Endothelial cell of umbilical vein (primary cell): Measurements from ENCODE around the gene SIX5. TPM values are rescaled to one million over a fixed set of nuclear protein-coding genes. Genes with fewer than 3 reads are reported as not detected.
A peak's percentile ranks its signal among the peaks of the same experiment; 100 is the strongest.

Source experiments
- BruUV-seq: library from RNA; stranded (reverse); fragments of 400-500 nt; replicated peaks from 2 replicates; lab custom pipeline; 2021; lab: Mats Ljungman, UMichigan
- CTCF ChIA-PET: fragments of 300-600, 350-600 bp; sonication (Branson Sonifier 250); formaldehyde crosslinking; loops from one replicate; lab custom pipeline; 2021; ENCODE audit warnings: antibody characterized with exemption, inconsistent platforms; lab: Charles Lee
- POLR2A ChIA-PET: fragments of 300-600, 350-600 bp; sonication (Branson Sonifier 250); formaldehyde crosslinking; loops from one replicate; lab custom pipeline; 2021; ENCODE audit warnings: antibody characterized with exemption, inconsistent platforms; lab: Charles Lee
- DNase-seq: peaks from one replicate; pipeline ENCODE4 v3.0.0-alpha.2; 2011; ENCODE audit warnings: low read depth, low spot score
- FAIRE-seq: peaks from 2 replicates; lab custom pipeline; 2011; peaks lifted over from hg19 to GRCh38; lab: Jason Lieb, UNC
- H2AFZ ChIP-seq: 2 replicates; pipeline ENCODE4 v1.6.0; 2012; ENCODE audit warnings: low read depth, low read length, control low read depth, inconsistent platforms
- H3K27ac ChIP-seq: 2 replicates; pipeline ENCODE4 v1.5.1; 2011; ENCODE audit warnings: low read depth, mild to moderate bottlenecking, control low read depth, low read length, moderate library complexity; ENCODE audit not compliant: insufficient read depth
- H3K27me3 ChIP-seq, 2 experiments: 2 replicates each; pipeline versions ENCODE4 v1.6.0 to v1.6.1; 2011; ENCODE audit warnings: low read length in 2 of 2, mixed read lengths in 1 of 2; ENCODE audit not compliant: control insufficient read depth in 2 of 2, insufficient read depth in 2 of 2
- H3K36me3 ChIP-seq, 2 experiments: 2 replicates in 1 of 2; 3 replicates in 1 of 2; pipeline ENCODE4 v1.5.1; 2011; ENCODE audit warnings: low read length in 2 of 2, mild to moderate bottlenecking in 1 of 2, moderate library complexity in 1 of 2; ENCODE audit not compliant: control insufficient read depth in 2 of 2, insufficient read depth in 2 of 2; ENCODE audit errors: extremely low read depth in 1 of 2
- H3K4me1 ChIP-seq: 3 replicates; pipeline ENCODE4 v1.5.1; 2011; ENCODE audit warnings: mild to moderate bottlenecking, low read length; ENCODE audit not compliant: control insufficient read depth, insufficient read depth; ENCODE audit errors: extremely low read depth
- H3K4me2 ChIP-seq: 2 replicates; pipeline ENCODE4 v1.6.1; 2011; ENCODE audit warnings: low read length, control low read depth, mixed read lengths; ENCODE audit not compliant: insufficient read depth
- H3K4me3 ChIP-seq, 3 experiments: fragments of 200-600 bp in 1 of 3; sonication (generic), shearing (Covaris generic) in 1 of 3; replicated peaks in 1 of 3; 2 replicates each; pipeline ENCODE4 v1.5.1; 2011 to 2016; ENCODE audit warnings: control low read depth in 3 of 3, low read length in 3 of 3, mild to moderate bottlenecking in 2 of 3, inconsistent platforms in 1 of 3, low read depth in 1 of 3, moderate library complexity in 1 of 3; ENCODE audit not compliant: insufficient read depth in 1 of 3
- H3K79me2 ChIP-seq: 2 replicates; pipeline ENCODE4 v1.6.0; 2012; ENCODE audit warnings: low read length, inconsistent platforms; ENCODE audit not compliant: control insufficient read depth, insufficient read depth
- H3K9ac ChIP-seq: replicated peaks from 2 replicates; pipeline ENCODE3; 2011; ENCODE audit warnings: low read length, control low read depth; ENCODE audit not compliant: insufficient read depth; ENCODE audit errors: extremely low read depth
- H3K9me1 ChIP-seq: replicated peaks from 3 replicates; pipeline ENCODE4 v1.6.0; 2011; ENCODE audit warnings: mild to moderate bottlenecking, low read length; ENCODE audit not compliant: control insufficient read depth, insufficient read depth; ENCODE audit errors: extremely low read depth
- H3K9me3 ChIP-seq: replicated peaks from 2 replicates; pipeline ENCODE4 v1.5.1; 2012; ENCODE audit warnings: low read length, inconsistent platforms; ENCODE audit not compliant: control insufficient read depth, insufficient read depth
- H4K20me1 ChIP-seq: replicated peaks from 2 replicates; pipeline ENCODE3; 2011; ENCODE audit warnings: mild to moderate bottlenecking, low read length; ENCODE audit not compliant: control insufficient read depth, insufficient read depth; ENCODE audit errors: extremely low read depth
- EZH2 ChIP-seq: IDR thresholded peaks from 2 replicates; pipeline ENCODE4 v1.6.1; 2012; ENCODE audit warnings: borderline replicate concordance, low read depth, mild to moderate bottlenecking, moderate library complexity, low read length, inconsistent platforms; ENCODE audit not compliant: severe bottlenecking
- FOS ChIP-seq: IDR thresholded peaks from 2 replicates; pipeline ENCODE4 v1.6.1; 2011; ENCODE audit warnings: mild to moderate bottlenecking, low read length, moderate library complexity, borderline replicate concordance; ENCODE audit not compliant: insufficient read depth
- GATA2 ChIP-seq: IDR thresholded peaks from 2 replicates; pipeline ENCODE4 v1.7.0; 2011; ENCODE audit warnings: low read depth, mild to moderate bottlenecking, moderate library complexity, mixed read lengths, low read length; ENCODE audit not compliant: insufficient read length, insufficient read depth
- JUN ChIP-seq: IDR thresholded peaks from 2 replicates; pipeline ENCODE4 v1.6.1; 2011; ENCODE audit warnings: borderline replicate concordance, low read depth; ENCODE audit not compliant: insufficient read length, insufficient read depth
- MAX ChIP-seq: IDR thresholded peaks from 2 replicates; pipeline ENCODE4 v1.6.1; 2011; ENCODE audit not compliant: insufficient read depth, insufficient read length
- MYC ChIP-seq: IDR thresholded peaks from one replicate; pipeline ENCODE4 v1.6.1; 2011; ENCODE audit warnings: mild to moderate bottlenecking, low read depth, low read length
- POLR2A ChIP-seq: IDR thresholded peaks from 2 replicates; pipeline ENCODE4 v1.6.1; 2012; ENCODE audit warnings: low read depth, mild to moderate bottlenecking, control low read depth, low read length
- POLR2AphosphoS5 ChIP-seq: IDR thresholded peaks from 2 replicates; pipeline ENCODE4 v1.6.1; 2012; ENCODE audit warnings: low read depth, mild to moderate bottlenecking, control low read depth, low read length, moderate library complexity; ENCODE audit not compliant: insufficient read depth
- dilution Hi-C: fragments of 300-500 bp; cut with MboI; formaldehyde crosslinking; loops from one replicate; pipeline ENCODE4 v1.15.0; 2019; ENCODE audit warnings: low sequenced_read_pairs; ENCODE audit not compliant: extremely low pct_ligation_motif_present
- intact Hi-C: fragments of 100-400 bp; cut with micrococcal nuclease; formaldehyde crosslinking; loops from one replicate; pipeline ENCODE4 v1.10.0; 2022
- polyA plus RNA-seq, 4 experiments: library from polyadenylated mRNA; depleted of rRNA in 3 of 4; stranded (reverse) in 3 of 4; unstranded in 1 of 4; fragments of >200 nt; gene quantifications; 2 replicates each; pipeline versions ENCODE4 v1.2.1 to v1.2.3, GENCODE V29; 2011 to 2012; ENCODE audit warnings: missing spikeins in 1 of 4
- total RNA-seq: library from RNA; stranded (reverse); gene quantifications from 2 replicates; pipeline ENCODE4 v1.2.3, GENCODE V29; 2021

SIX5 gene
- total and polyA plus RNA-seq, 2 donors (not counting 3 experiments of a cell fraction or from before 2014, with no cell fraction given) = 13.1 to 16.7 TPM

- CTCF ChIA-PET = interaction anchor here (1.0 to 6.7 kb wide), 10 partner anchors 10 to 75 kb away, joined by 3 to 125 read pairs (median 21); partner anchors contain the start of genes DMPK, FBXO46, QPCTL and SNRPD2
- dilution Hi-C loops = no loop called here
- intact Hi-C loops = loop anchor here (1.0 kb wide), 1 partner anchor 75 kb away; no protein-coding TSS in a partner anchor
Observed at GRCh38 chr19:45767881-45768654, 984 bp downstream of the SIX5 start.

More at GRCh38 chr19:45767881-45768654, 984 bp downstream of the SIX5 start:
- DNase-seq (peak; percentile 72), FAIRE-seq (peak; percentile 24)
- Histone ChIP-seq H3K9ac (peak overlapping the region; percentile 65), H3K4me2 (peak overlapping the region; percentile 66), H4K20me1 (no peaks in the 10 kb centered on the region), H3K4me3 (peak overlapping the region; percentile 61 to 92 (median 82)), H3K9me3 (no peaks in the 10 kb centered on the region), H3K9me1 (no peaks in the 10 kb centered on the region), H3K27me3 (no peaks in the 10 kb centered on the region), H3K27ac (peak overlapping the region; percentile 3), H3K36me3 (peaks cover 0 to 3% of the 10 kb centered on the region in 2 experiments), H3K79me2 (peaks cover 2% of the 10 kb centered on the region), H3K4me1 (peaks cover 14% of the 10 kb centered on the region), H2AFZ (peak overlapping the region; percentile 59)
- POLR2A ChIA-PET = interaction anchor here (0.6 to 2.4 kb wide), 4 partner anchors 37 to 303 kb away, joined by 3 to 24 read pairs (median 6); partner anchors contain the start of genes FBXO46 and QPCTL
- TF ChIP-seq JUN (no peak), POLR2AphosphoS5 (peak; percentile 47), POLR2A (peak; percentile 51), MAX (no peak), EZH2 (no peak), MYC (no peak), GATA2 (no peak), FOS (no peak)
- BruUV-seq = no TSS peak
